Suprapubic skin (tissue), 3 donors: ENCODE results near the gene MAGEH1.
"Not testable (repeated sequence)": the region's sequence is repeated elsewhere in the genome, so short reads cannot be mapped to it uniquely, and the experiment has no call there.

Experiments
- CTCF ChIP-seq, 2 donors: fragments of 200-600 bp in 1 of 2; fragments of 450-650 bp in 1 of 2; sonication (generic) in 1 of 2; IDR thresholded peaks; one replicate each; pipeline ENCODE4 v1.5.1; 2016 to 2019; ENCODE audit warnings: antibody characterized with exemption in 2 of 2, mild to moderate bottlenecking in 1 of 2, moderate library complexity in 1 of 2
- POLR2A ChIP-seq, 2 donors: fragments of 450-650 bp; IDR thresholded peaks; one replicate each; pipeline ENCODE4 v1.6.1; 2017; ENCODE audit warnings: antibody characterized with exemption in 2 of 2, mild to moderate bottlenecking in 2 of 2, moderate library complexity in 2 of 2

- TF ChIP-seq CTCF, POLR2A (IDR thresholded peaks at IDR 0.05): not testable (repeated sequence)
Measured at GRCh38 chrX:55427079-55427478, 24.8 kb upstream of the MAGEH1 start.
